Left colon (tissue), 2 donors: ENCODE measurements around the gene SCTR. TPM values are rescaled to one million over a fixed set of nuclear protein-coding genes. Genes with fewer than 3 reads are reported as not detected.

Experiments used
- ATAC-seq: fragments of 200-7000 bp; cut with Tn5 transposase; one replicate; pipeline ENCODE4 v1.9.1; 2020; ENCODE audit warnings: mild to moderate bottlenecking, moderate library complexity
- DNase-seq, 2 donors: peaks; one replicate each; pipeline ENCODE4 v3.0.0-alpha.2; 2020
- intact Hi-C, 2 donors: fragments of 100-400 bp; cut with DNase I in 1 of 2; cut with micrococcal nuclease in 1 of 2; formaldehyde crosslinking; loops; one replicate each; pipeline versions ENCODE4 v1.11.2 to v1.14.0; 2022; cut with DNase I, micrococcal nuclease
- total RNA-seq, 2 donors: library from RNA; stranded (reverse); fragmentation: NEBNext Ultra II Directional; extraction: Animal tissue kit (Norgen Biotek cat#: 25700); gene quantifications; one replicate each; pipeline ENCODE4 v1.2.1, GENCODE V29; 2021
- donor health status: DM: no; HTN: no; CAD: no.
- donor health status: DM: yes; HTN: yes; CAD: no.

SCTR gene
- total RNA-seq, 2 donors from 2014 or later = 0.45 TPM; not detected in 1

DNA sequence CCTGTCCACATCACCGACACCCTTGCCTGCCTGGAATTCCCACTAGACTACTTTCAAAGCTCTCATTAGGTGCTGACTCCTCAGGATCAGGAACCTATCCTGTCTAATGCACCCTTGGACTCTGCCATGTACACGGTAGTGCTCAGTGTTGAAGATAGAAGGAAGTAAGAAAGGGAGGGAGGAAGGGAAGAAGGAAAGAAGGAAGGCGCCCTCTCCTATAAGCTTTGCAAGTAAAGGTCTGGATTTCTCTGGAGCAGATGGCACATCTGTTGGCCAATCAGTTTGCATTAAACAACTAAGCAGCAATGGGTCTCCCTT lies 45.3 kb downstream of the SCTR start:
- intact Hi-C loops = loop anchor here in 1 of 2 donors (10.0 kb wide), 1 partner anchor 74 kb away; no protein-coding TSS in a partner anchor

DNA sequence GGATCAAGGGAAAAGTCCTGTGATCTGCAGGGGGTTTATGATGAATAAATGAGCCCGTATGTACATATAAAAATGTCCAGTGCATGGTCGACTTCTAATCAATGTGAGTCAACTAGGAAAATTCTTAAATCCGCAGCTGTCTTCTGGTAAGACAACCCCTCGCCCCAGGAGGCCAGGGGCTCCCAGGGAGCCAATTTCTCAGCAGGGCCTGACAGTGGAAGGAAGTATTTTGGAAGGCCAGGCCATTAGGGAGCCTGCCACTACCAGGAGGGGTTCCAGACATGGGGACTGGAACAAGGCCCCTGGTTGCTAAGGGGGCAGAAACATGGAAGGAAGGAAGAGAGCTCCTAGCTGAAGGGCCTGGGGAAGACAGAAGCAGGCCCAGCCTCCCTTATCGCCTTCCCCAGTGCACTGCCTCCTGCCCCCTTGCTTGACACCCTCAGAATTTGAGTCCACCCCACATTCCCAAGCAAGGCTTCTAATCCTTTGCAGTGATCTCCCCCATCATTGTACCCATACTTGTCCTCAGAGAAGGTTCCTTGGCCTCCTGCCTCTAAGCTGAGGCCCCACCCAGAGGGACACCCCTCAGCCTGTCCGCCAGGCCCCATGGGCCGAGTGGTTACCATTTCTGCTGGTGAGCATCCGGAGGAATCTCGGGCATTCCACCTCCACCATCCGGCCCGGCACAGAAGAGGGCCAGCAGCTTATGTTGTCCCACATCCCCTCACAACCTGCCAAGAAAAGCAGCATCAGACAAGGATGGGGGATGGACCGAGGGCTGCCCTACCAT lies 45.9 kb downstream of the SCTR start:
- DNase-seq = no peak
- ATAC-seq = no peak

More for the DNA sequence above, 45.3 kb downstream of the SCTR start:
- no peak for DNase-seq
- ATAC-seq = peak; percentile 35

DNA sequence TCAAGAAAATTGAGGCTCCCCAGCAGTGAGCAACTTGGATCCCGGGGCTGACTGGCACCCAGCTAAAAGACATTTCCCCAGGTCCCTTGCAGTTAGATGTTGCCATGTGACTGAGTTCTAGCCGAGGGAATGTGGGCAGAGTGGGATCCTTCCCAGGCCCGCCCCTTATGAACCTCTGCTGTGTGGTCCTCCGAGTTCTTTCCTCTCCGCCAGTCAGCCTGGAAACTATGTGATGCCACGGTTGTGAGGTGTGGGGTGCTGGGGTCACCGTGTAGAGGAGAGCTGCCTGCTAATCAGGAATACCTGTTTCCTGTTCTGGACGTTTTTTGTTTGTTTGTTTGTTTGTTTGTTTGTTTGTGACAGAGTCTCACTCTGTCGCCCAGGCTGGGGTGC lies 47.2 kb downstream of the SCTR start:
- ATAC-seq (no peak), DNase-seq (no peak)
- intact Hi-C loops = loop anchor here (2.0 to 10.0 kb wide), 2 partner anchors 70 to 72 kb away; no protein-coding TSS in a partner anchor

More for the DNA sequence above, 45.9 kb downstream of the SCTR start:
- intact Hi-C loops = loop anchor here in 1 of 2 donors (10.0 kb wide), 1 partner anchor 74 kb away; no protein-coding TSS in a partner anchor

DNA sequence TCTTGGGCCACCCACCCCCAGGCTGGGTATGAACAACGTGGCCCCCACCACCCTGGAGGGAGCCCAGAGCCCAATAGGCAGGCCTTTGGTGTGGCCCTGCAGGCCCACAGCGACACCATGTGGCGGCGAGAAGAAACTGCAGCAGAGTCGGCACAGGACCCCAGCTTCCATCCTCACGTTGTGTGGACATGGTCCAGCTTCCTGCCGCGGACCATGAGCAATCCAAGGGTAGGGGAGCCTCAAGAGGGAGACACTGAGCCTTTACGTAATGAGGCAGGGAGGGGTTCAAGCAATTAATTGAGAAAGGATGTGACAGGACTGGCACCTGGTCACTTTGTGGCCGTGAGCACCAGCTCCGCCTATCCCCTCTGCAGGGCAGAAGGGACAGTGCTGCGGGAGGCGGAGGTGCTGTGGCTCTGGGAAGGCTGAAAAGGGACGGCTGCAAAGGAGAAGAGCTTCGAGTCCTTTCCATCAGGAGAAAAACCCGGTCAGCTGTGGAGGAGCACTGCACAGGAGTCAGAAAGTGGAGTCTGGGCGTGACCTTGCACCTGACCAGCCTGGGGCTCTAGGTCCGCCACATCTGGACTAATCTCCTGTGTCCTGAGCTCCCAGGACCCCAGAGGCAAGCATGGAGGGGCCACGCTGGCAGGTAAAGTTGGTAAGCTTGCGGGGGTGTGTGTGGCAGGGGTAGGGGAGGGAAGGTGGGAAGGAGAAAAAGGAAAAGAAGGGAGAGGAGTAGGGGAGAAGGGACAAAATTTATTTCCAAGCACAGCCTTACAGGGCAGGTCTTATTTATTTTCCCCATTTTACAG lies 47.8 kb downstream of the SCTR start:
- intact Hi-C loops = loop anchor here (2.0 to 10.0 kb wide), 2 partner anchors 70 to 72 kb away; no protein-coding TSS in a partner anchor
- peak; percentile 82 for ATAC-seq
- DNase-seq = peak in 1 of 2 donors; percentile 39

DNA sequence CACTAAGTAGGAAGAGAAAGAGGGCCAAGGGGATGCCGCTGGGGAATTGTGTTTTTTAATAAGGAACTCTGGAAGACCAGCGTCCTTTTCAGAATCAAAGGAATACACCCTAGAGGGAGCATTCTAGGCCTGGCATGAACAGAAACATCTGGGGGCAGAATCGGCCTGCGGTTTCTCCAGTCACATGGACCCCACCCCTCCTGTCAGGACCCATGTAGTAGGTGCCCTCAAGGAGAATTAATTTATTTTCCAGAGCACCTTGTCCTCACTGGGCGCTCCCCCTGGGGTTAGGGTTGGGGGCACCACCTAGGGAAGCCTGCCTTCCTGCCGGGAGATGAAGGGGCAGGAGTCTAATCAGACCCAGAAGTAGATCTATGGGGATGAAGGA lies 48.4 kb downstream of the SCTR start:
- intact Hi-C loops = loop anchor here (2.0 to 10.0 kb wide), 2 partner anchors 69 to 71 kb away; no protein-coding TSS in a partner anchor
- ATAC-seq (peak; percentile 14), DNase-seq (no peak)

DNA sequence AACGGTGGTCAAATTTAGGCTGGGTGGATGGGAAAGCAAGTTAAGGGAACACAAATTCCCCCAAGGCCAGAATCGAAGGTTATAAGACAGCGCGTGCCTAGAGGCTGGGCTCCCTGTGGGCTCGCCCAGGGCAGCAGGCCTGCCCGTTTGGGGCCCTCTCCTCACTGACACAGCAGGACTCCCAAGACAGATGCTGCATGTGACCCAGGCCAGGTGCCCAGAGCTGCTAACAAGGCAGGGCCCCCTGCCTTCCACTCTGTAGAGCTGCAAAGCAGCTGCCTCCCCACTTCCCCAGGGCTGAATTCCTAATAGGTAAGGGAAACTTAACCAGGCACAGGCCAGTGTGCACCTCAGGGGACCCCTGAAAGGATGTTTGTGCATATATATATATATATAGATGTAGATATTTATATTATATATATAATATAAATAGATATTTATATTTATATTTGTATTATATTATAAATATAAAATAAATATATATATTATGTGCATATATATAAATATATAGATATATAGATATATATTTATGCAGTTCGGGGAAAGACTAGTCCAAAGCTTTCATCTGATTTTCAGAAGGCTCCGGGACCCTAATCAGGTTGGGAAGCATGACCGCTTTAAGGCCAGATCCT lies 48.9 kb downstream of the SCTR start:
- intact Hi-C loops = loop anchor here in 1 of 2 donors (10.0 kb wide), 1 partner anchor 71 kb away; no protein-coding TSS in a partner anchor
- no peak for DNase-seq
- no peak for ATAC-seq

DNA sequence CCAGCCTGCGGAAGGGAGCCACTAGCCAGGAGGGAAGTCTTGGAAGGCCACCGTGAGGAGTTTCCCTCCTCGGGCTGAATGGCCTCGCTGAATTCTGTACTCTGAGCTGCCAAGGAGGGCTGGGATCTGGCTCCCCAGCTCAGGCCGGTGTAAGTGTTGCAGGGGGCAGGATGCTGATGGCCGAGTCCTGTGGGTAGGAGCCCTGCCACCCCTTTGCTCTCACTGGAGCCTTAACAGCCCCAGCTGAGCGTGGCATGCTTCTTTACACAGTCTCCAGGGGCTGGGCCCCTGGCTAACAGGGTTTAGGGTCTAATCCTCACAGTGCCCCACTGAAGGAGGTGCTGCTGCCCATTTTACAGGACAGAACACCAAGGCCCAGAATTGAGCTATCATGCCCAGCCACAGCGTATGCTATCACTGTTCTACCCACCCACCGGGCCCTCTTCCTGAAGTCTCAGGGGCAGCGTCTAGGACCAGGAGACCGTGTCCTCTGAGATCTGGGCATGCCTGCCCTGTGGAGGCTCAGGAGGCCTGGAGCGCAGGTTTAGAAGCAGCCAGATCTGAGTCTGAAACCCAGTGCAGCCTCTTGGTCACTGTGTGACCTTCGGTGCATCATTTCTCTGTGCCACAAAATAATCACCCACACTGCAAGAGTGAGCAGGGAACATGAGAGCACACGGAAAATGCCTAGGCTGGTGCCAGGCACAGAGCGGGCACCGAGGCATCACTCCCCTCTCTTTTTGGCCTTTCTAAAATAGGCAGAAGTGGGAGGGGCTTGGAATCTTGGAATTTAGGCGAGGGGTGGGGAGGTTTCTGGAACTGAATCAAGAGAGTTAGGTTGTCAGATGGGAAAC lies 49.7 kb downstream of the SCTR start:
- ATAC-seq (no peak), DNase-seq (no peak)
- intact Hi-C loops = loop anchor here in 1 of 2 donors (10.0 kb wide), 1 partner anchor 70 kb away; no protein-coding TSS in a partner anchor

DNA sequence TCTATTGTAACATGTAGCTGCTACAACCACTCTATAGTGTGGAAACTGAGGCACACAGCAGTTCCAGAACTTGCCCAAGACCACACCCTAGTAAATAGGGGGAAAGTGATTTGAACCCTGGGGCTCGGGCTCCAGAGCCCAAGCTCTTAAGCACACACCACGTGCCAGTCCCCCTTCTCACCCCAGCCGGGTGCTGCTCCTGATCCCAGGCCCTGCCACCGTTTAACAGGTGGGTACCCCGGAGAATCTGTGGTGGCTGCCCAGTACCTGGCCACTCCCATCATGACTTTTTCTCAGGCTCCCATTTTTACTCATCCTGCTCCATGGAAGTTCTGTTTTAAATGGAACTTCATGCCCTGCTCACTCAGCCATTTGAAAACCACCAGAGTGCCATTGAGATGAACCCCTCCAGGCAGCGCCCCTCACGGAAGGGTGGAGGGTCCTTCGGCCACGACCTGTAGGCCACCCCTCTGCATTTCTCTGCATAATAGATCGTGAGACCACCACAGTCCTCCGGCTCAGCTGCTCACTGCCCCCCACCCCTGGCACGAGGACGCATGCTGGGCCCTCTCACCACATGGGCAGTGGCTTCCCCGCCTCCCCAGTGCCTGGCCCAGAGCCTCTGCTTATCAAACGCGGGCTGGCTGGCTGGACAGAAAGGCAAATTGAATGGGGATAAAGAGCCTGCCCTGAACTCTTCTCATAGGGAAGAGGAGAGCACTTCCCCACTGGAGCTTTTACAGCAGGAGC lies 50.5 kb downstream of the SCTR start:
- ATAC-seq (no peak), DNase-seq (no peak)
- intact Hi-C loops = loop anchor here in 1 of 2 donors (10.0 kb wide), 1 partner anchor 69 kb away; no protein-coding TSS in a partner anchor

DNA sequence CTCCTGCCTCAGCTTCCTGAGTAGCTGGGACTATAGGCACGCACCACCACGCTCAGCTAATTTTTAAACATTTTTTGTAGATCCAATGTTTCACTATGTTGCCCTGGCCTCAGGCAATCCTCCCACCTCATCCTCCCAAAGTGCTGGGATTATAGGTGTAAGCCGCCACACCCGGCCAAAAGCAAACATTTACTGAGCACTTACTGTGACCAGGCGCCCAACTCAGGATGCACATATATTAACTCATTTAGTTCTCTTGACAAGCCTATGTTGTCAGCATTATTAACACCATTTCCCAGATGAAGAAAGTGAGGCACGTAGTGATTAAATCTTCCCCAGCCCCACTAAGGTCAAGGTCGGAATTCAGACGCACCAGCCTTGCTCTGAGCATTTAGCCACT lies 51.5 kb downstream of the SCTR start:
- ATAC-seq (peak; percentile 56), DNase-seq (no peak)
- intact Hi-C loops = loop anchor here in 1 of 2 donors (10.0 kb wide), 1 partner anchor 68 kb away; no protein-coding TSS in a partner anchor

DNA sequence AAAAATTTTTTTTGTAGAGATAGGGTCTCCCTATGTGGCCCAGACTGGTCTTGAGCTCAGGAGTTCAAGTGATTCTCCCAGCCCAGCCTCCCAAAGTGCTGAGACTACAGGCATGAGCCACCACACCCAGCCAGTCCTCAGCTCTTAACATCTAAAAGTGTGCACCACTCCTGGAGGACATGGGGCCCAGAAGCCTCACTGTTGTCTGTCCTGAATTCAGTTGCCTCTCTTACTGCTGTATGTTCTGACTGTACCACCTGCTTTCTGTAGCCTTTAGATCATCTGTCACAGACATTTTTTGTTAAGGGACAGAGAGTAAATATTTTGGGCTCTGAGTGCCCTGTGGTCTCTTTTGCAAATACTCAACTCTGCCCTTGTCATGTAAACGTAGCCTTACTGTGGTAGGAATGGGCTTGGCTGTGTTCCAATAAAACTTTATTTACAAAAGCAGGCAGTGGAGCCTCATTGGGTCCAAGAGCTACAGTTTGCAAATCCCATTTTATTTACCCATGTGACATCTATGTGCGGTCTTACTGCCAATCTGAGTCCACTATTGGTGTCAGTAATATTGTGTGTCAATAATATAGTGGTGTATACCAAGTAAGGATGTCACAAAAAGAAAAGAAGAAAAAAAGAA lies 54.5 kb downstream of the SCTR start:
- ATAC-seq (peak; percentile 26), DNase-seq (no peak)
- intact Hi-C loops = loop anchor here in 1 of 2 donors (10.0 kb wide), 1 partner anchor 65 kb away; no protein-coding TSS in a partner anchor

DNA sequence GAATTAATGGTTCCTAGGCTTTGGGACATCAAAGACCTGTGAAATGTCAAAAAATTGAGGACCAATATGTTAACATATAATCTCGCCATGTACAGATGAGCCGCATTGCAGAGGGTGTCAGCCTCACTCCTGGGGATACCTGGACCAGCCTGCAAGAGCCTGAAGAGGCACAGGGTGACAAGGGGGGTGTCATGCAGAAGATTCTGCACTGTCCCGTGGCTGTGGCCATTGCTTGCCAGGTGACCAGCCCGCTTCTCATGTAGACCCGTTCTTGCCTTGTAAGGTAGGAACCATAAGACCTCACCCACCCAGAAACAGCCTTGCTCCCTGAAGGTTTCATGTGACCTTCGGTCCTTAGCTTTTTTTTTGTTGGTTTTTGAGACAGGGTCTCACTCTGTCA lies 55.2 kb downstream of the SCTR start:
- ATAC-seq = no peak
- intact Hi-C loops = no loop called here
- DNase-seq = no peak

DNA sequence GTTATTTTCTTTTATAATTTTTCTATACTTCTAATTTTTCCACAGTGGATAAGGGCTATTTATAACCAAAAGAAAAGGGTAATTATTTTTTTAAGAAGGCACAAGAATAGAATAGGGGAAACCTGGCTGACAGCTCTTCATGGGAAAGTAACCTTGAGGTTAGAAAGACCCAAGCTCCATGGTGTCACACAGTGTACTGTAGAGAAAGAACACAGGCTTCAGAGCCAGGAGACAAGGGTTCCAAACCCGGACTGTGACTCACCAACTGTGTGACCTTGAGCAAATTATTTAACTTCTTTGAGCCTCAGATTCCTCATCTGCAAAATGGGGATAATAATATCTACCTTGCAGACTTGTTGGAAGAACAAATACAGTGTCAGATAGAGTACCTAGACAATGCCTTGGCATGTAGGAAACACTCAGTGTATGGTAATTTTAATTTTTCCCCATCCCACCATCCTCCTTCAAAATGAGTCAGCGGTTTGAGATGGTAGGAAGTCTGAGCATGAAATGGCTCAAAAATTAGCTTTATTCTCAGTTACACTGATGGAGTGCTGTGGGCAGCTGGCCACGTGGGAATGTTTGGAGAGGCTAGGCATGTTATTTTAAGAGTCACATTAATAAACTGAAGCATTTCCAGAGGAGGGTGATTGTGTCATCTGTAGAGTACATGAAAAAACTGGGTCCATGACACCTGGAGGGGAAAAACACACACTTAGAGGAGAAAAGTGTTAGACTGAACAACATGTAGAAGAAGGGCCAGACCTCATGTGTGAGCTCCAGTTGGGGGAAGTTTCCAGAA lies 55.9 kb downstream of the SCTR start:
- no peak for ATAC-seq
- intact Hi-C loops = no loop called here
- no peak for DNase-seq

DNA sequence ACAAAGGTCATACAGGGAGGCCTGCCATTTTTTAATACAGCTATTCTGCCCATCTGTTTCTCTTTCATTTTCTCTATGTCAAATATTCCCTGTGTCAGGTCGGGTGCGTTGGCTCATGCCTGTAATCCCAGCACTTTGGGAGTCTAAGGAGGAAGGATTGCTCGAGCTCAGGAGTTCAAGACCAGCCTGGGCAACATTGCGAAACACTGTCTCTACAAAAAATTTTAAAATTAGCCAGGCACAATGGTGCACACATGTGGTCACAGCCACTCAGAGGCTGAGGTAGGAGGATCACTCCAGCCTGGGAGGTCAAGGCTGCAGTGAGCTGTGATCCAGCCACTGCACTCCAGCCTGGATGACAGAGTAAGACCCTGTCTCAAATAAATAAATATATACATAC lies 57.9 kb downstream of the SCTR start:
- no peak for ATAC-seq
- no peak for DNase-seq
- intact Hi-C loops = no loop called here

DNA sequence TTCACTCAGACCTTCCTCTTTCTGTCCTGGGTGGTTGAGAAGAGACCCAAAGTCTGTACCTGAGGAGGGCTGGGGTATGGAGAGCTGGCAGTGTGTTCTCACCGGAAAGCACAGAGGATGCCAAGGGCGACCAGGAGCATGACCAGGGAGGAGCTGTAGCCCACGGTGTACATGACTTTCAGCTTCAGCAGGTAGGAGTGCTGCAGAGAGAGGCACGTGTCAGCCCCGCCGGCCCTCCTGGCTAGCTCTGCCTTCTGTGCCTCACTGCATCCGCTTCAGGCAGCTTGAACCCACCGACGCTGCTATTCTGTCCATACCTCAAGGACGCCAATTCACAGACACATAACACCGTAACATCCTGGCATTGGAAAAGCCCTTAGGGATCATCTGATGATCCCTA lies 58.6 kb downstream of the SCTR start:
- DNase-seq (no peak), ATAC-seq (no peak)
- intact Hi-C loops = no loop called here

DNA sequence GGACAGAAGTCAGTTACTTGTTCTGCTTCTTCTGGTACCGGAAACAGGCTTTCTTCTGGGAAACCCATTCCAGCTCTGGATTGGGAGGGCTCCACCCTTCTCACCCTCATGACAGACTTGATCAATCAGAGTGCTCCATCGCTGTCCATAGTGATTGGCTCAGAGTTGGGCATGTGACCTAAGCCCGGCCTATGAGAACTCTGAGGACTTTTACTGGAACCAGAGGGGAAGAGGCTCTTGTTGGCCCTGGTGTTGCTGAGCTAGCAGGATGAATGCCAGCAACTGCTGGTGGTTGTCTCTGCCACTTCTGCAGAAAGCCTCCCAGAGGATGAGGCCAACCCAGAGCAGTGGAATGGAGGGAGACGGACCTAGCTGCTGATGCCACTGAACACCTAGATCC lies 59.3 kb downstream of the SCTR start:
- DNase-seq (no peak), ATAC-seq (no peak)
- intact Hi-C loops = no loop called here

DNA sequence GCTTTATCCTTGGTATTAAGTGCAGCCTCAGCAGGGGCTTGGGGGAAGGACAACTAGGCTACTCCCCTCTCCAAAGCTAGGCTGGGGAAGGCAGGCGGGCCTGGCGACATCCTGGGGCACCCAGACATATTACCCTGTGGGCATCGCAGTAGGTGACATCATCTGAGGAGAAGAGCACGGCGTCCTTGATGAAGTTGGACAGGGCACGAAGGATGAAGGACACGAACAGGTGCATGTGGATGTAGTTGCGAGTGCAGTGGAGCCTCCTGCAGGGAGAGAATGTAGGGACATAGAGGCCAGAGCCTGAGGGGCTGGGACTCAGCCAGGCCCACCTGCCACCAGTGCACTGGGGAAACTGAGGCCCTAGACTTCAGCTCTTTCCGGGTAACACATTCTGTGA lies 60.3 kb downstream of the SCTR start:
- no peak for DNase-seq
- no peak for ATAC-seq
- intact Hi-C loops = no loop called here
